ENCODE results near the gene PLSCR1. TPM values are rescaled to one million over a fixed set of nuclear protein-coding genes. Genes with fewer than 3 reads are reported as not detected.

Gene PLSCR1
- total RNA-seq, 2 donors from 2014 or later = 189 to 250 TPM

GRCh38 chr3:146513386-146514051 is 30.9 kb downstream of the PLSCR1 start:
- peaks cover 50% of the 10 kb centered on the region for H3K4me1 Mint-ChIP-seq
- Histone ChIP-seq H3K27me3 (ENCODE audit: control insufficient read depth, insufficient read depth, low read length, poor library complexity, severe bottlenecking) (no peaks in the 10 kb centered on the region), H3K9ac (ENCODE audit: extremely low read depth, low read length, poor library complexity, severe bottlenecking) (no peak overlapping the region), H3K9me3 (ENCODE audit: control insufficient read depth, low read length) (no peaks in the 10 kb centered on the region), H3K36me3 (ENCODE audit: control insufficient read depth, insufficient read depth, low read length) (peaks cover 61% of the 10 kb centered on the region), H3K4me3 (ENCODE audit: low read length) (no peak overlapping the region), H3K27ac (ENCODE audit: low read depth, low read length) (no peak overlapping the region), H3K4me1 (ENCODE audit: control insufficient read depth, insufficient read depth, low read length) (peaks cover 6% of the 10 kb centered on the region)
- TF ChIP-seq CTCF (conservative IDR thresholded peaks at IDR 0.05) = no peak
- 96% methylated on average over 2 of the region's 2 CpGs; no CpG with 5 or more reads in 1 of the 2 experiments for WGBS, 2 experiments (ENCODE audit: insufficient coverage in 1 of 2, insufficient read length in 1 of 2)
- H3K9me3 Mint-ChIP-seq = peaks cover 2% of the 10 kb centered on the region
- no peaks in the 10 kb centered on the region for H3K27me3 Mint-ChIP-seq (ENCODE audit: insufficient read depth)
- DNase-seq = no peak
- peaks cover 42% of the 10 kb centered on the region for H3K36me3 Mint-ChIP-seq (ENCODE audit: low read depth)
- no peak overlapping the region for H3K27ac Mint-ChIP-seq
- H3K4me3 Mint-ChIP-seq = no peak overlapping the region

- peaks cover 61% of the 10 kb centered on the region for H3K4me1 Mint-ChIP-seq
- H3K27me3 ChIP-seq (ENCODE audit: control insufficient read depth, insufficient read depth, low read length, poor library complexity, severe bottlenecking) = no peaks in the 10 kb centered on the region
- peaks cover 2% of the 10 kb centered on the region for H3K9me3 Mint-ChIP-seq
- no peak overlapping the region for H3K4me3 ChIP-seq (ENCODE audit: low read length)
- H3K27ac Mint-ChIP-seq = peak overlapping the region; percentile 93
- DNase-seq = no peak
- H3K36me3 Mint-ChIP-seq (ENCODE audit: low read depth) = peaks cover 38% of the 10 kb centered on the region
- H3K36me3 ChIP-seq (ENCODE audit: control insufficient read depth, insufficient read depth, low read length) = peaks cover 42% of the 10 kb centered on the region
- H3K27me3 Mint-ChIP-seq (ENCODE audit: insufficient read depth) = no peaks in the 10 kb centered on the region
- no peak overlapping the region for H3K27ac ChIP-seq (ENCODE audit: low read depth, low read length)
- no peak overlapping the region for H3K4me3 Mint-ChIP-seq
- H3K9ac ChIP-seq (ENCODE audit: extremely low read depth, low read length, poor library complexity, severe bottlenecking) = peak overlapping the region; percentile 28
- H3K9me3 ChIP-seq (ENCODE audit: control insufficient read depth, low read length) = no peaks in the 10 kb centered on the region
- TF ChIP-seq CTCF (conservative IDR thresholded peaks at IDR 0.05) = no peak
- WGBS, 2 experiments (ENCODE audit: insufficient coverage in 1 of 2, insufficient read length in 1 of 2) = 94% methylated on average over 3 of the region's 3 CpGs; no CpG with 5 or more reads in 1 of the 2 experiments
- peaks cover 12% of the 10 kb centered on the region for H3K4me1 ChIP-seq (ENCODE audit: control insufficient read depth, insufficient read depth, low read length)
These were observed 32.8 kb downstream of the PLSCR1 start for GRCh38 chr3:146511402-146512134.

GRCh38 chr3:146507331-146508120 is 36.9 kb downstream of the PLSCR1 start:
- no peaks in the 10 kb centered on the region for H3K27me3 Mint-ChIP-seq (ENCODE audit: insufficient read depth)
- DNase-seq = no peak
- peaks cover 73% of the 10 kb centered on the region for H3K4me1 Mint-ChIP-seq
- peak overlapping the region; percentile 92 for H3K27ac Mint-ChIP-seq
- H3K9me3 Mint-ChIP-seq = peaks cover 5% of the 10 kb centered on the region
- Histone ChIP-seq H3K36me3 (ENCODE audit: control insufficient read depth, insufficient read depth, low read length) (peaks cover 4% of the 10 kb centered on the region), H3K27ac (ENCODE audit: low read depth, low read length) (peak overlapping the region; percentile 6), H3K9me3 (ENCODE audit: control insufficient read depth, low read length) (no peaks in the 10 kb centered on the region), H3K27me3 (ENCODE audit: control insufficient read depth, insufficient read depth, low read length, poor library complexity, severe bottlenecking) (no peaks in the 10 kb centered on the region), H3K9ac (ENCODE audit: extremely low read depth, low read length, poor library complexity, severe bottlenecking) (no peak overlapping the region), H3K4me1 (ENCODE audit: control insufficient read depth, insufficient read depth, low read length) (peaks cover 20% of the 10 kb centered on the region), H3K4me3 (ENCODE audit: low read length) (peak overlapping the region; percentile 1)
- WGBS, 2 experiments (ENCODE audit: insufficient coverage in 1 of 2, insufficient read length in 1 of 2) = 96% methylated on average over 1 of the region's 1 CpG; no CpG with 5 or more reads in 1 of the 2 experiments
- H3K4me3 Mint-ChIP-seq = no peak overlapping the region
- TF ChIP-seq CTCF (conservative IDR thresholded peaks at IDR 0.05) = no peak
- H3K36me3 Mint-ChIP-seq (ENCODE audit: low read depth) = peaks cover 12% of the 10 kb centered on the region

All from endodermal cell (in vitro differentiated cells).